ENCODE measurements around the gene C9.

C9 gene

DNA sequence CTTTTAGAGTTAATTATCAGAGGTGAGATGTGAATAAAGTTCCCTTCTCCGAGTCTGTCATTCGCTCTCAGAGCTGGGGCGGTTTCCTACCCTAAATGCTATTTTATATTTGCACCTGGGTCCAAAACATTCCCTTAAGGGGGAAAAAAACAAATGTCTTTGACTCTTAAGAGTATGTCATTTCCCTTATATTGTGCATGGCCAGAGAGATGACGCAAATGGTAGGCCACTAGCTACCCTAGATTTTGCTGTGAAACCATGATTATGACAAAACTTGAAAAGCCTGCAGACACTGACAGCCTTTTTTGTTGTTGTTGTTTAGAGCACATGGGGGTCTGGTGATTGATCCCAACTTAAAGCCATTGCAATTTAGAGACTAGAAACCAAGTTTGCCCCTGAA lies 47.7 kb upstream of the C9 start:
- Histone ChIP-seq H3K27ac (ENCODE audit: low read depth, low read length) (no peak overlapping the region), H4K20me1 (ENCODE audit: low read depth, low read length) (no peaks in the 10 kb centered on the region), H3F3A (ENCODE audit: insufficient read depth) (no peaks in the 10 kb centered on the region), H3K4me3 (ENCODE audit: insufficient read depth, low read length, poor library complexity, severe bottlenecking) (no peak overlapping the region), H3K79me2 (ENCODE audit: insufficient read depth, low read length) (no peaks in the 10 kb centered on the region), H3K9me2 (replicated peaks; ENCODE audit: insufficient read depth, low read length) (no peaks in the 10 kb centered on the region), H3K9me3 (ENCODE audit: insufficient read depth, low read length) (no peaks in the 10 kb centered on the region), H3K9ac (ENCODE audit: low read length) (no peak overlapping the region), H3K4me2 (ENCODE audit: low read depth, low read length, poor library complexity, severe bottlenecking) (no peak overlapping the region), H2AFZ (ENCODE audit: low read depth, low read length, severe bottlenecking) (no peak overlapping the region), H3K36me3 (ENCODE audit: low read length) (no peaks in the 10 kb centered on the region), H3K27me3 (ENCODE audit: low read length) (no peaks in the 10 kb centered on the region)
- TF ChIP-seq CTCF (IDR thresholded peaks at IDR 0.05; ENCODE audit: insufficient read depth, low read length, poor library complexity, severe bottlenecking) = no peak
- TF ChIP-seq EZH2phosphoT487 (conservative IDR thresholded peaks at IDR 0.05; ENCODE audit: low read length) = no peak

GRCh38 chr5:39411061-39411460 lies 46.8 kb upstream of the C9 start:
- Histone ChIP-seq H3K4me3 (ENCODE audit: insufficient read depth, low read length, poor library complexity, severe bottlenecking) (no peak overlapping the region), H3F3A (ENCODE audit: insufficient read depth) (no peaks in the 10 kb centered on the region), H4K20me1 (ENCODE audit: low read depth, low read length) (no peaks in the 10 kb centered on the region), H3K4me2 (ENCODE audit: low read depth, low read length, poor library complexity, severe bottlenecking) (no peak overlapping the region), H3K9me3 (ENCODE audit: insufficient read depth, low read length) (no peaks in the 10 kb centered on the region), H3K9me2 (replicated peaks; ENCODE audit: insufficient read depth, low read length) (no peaks in the 10 kb centered on the region), H3K36me3 (ENCODE audit: low read length) (no peaks in the 10 kb centered on the region), H3K79me2 (ENCODE audit: insufficient read depth, low read length) (no peaks in the 10 kb centered on the region), H3K9ac (ENCODE audit: low read length) (no peak overlapping the region), H3K27ac (ENCODE audit: low read depth, low read length) (no peak overlapping the region), H2AFZ (ENCODE audit: low read depth, low read length, severe bottlenecking) (no peak overlapping the region), H3K27me3 (ENCODE audit: low read length) (no peaks in the 10 kb centered on the region)
- TF ChIP-seq EZH2phosphoT487 (conservative IDR thresholded peaks at IDR 0.05; ENCODE audit: low read length) (no peak), CTCF (IDR thresholded peaks at IDR 0.05; ENCODE audit: insufficient read depth, low read length, poor library complexity, severe bottlenecking) (no peak)

DNA sequence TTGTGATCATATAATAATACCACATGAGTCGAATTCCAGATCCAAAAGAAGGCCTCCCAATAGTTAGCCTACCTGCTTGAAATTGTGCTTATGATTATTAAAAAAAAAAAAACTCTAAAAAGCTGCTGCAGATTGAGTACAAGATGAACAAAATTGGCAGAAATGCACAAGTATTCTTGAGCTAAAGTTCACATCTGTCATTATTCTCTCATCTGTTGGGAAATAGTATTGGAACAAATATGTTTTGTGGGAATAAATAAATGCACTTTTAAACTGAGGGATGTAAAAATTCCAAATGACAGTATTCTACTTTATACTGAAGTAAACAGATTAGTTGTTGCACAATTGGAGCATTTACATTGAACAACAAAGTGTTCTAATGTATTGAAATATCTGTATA lies 44.7 kb upstream of the C9 start:
- H3K79me2 ChIP-seq (ENCODE audit: insufficient read depth, low read length) = no peaks in the 10 kb centered on the region
- no peaks in the 10 kb centered on the region for H3K36me3 ChIP-seq (ENCODE audit: low read length)
- H3K4me3 ChIP-seq (ENCODE audit: insufficient read depth, low read length, poor library complexity, severe bottlenecking) = no peak overlapping the region
- TF ChIP-seq EZH2phosphoT487 (conservative IDR thresholded peaks at IDR 0.05; ENCODE audit: low read length) = no peak
- no peak for TF ChIP-seq CTCF (IDR thresholded peaks at IDR 0.05; ENCODE audit: insufficient read depth, low read length, poor library complexity, severe bottlenecking)
- H3K27ac ChIP-seq (ENCODE audit: low read depth, low read length) = no peak overlapping the region
- H3K4me2 ChIP-seq (ENCODE audit: low read depth, low read length, poor library complexity, severe bottlenecking) = no peak overlapping the region
- no peaks in the 10 kb centered on the region for H3K27me3 ChIP-seq (ENCODE audit: low read length)
- H3F3A ChIP-seq (ENCODE audit: insufficient read depth) = no peaks in the 10 kb centered on the region
- H3K9ac ChIP-seq (ENCODE audit: low read length) = no peak overlapping the region
- H3K9me2 ChIP-seq (replicated peaks; ENCODE audit: insufficient read depth, low read length) = no peaks in the 10 kb centered on the region
- no peaks in the 10 kb centered on the region for H4K20me1 ChIP-seq (ENCODE audit: low read depth, low read length)
- no peaks in the 10 kb centered on the region for H3K9me3 ChIP-seq (ENCODE audit: insufficient read depth, low read length)
- H2AFZ ChIP-seq (ENCODE audit: low read depth, low read length, severe bottlenecking) = no peak overlapping the region

Data from SU-DHL-6 (cell line).